H1 (cell line): ENCODE results near the gene COL4A2.

Source experiments
- BRCA1 ChIP-seq: IDR thresholded peaks from 2 replicates; pipeline ENCODE4 v1.6.1; 2012; ENCODE audit warnings: low read depth, low read length, improper control_type of control experiment
- CREB1 ChIP-seq: IDR thresholded peaks from 2 replicates; pipeline ENCODE4 v1.6.1; 2012; ENCODE audit warnings: inconsistent platforms
- EZH2 ChIP-seq: fragments of 200-600 bp; sonication (generic); IDR thresholded peaks from 2 replicates; pipeline ENCODE4 v1.7.1; 2012; ENCODE audit warnings: low read depth, mild to moderate bottlenecking, moderate library complexity, low read length, inconsistent platforms; ENCODE audit not compliant: severe bottlenecking
- POU5F1 ChIP-seq: IDR thresholded peaks from 2 replicates; pipeline ENCODE4 v1.6.1; 2011; ENCODE audit warnings: low read depth, mild to moderate bottlenecking, low read length, moderate library complexity
- RAD21 ChIP-seq, 2 experiments: IDR thresholded peaks in 1 of 2; conservative IDR thresholded peaks in 1 of 2; 2 replicates each; pipeline ENCODE4 v1.6.1; 2011; ENCODE audit warnings: low read depth in 2 of 2, low read length in 2 of 2, improper control_type of control experiment in 1 of 2, inconsistent platforms in 1 of 2, mild to moderate bottlenecking in 1 of 2, moderate library complexity in 1 of 2
- SUZ12 ChIP-seq: fragments of 200-600 bp; sonication (generic); IDR thresholded peaks from 2 replicates; pipeline ENCODE4 v1.6.1; 2012; ENCODE audit warnings: mild to moderate bottlenecking, inconsistent platforms, low read length, moderate library complexity, mixed read lengths
- TF ChIP-seq, protein P1 (sequence below), 3 experiments: IDR thresholded peaks; 1 replicate in 2 of 3; 2 replicates in 1 of 3; pipeline versions ENCODE4 v1.5.1 to v1.6.1; 2011; ENCODE audit warnings: low read length in 3 of 3, mild to moderate bottlenecking in 3 of 3, inconsistent platforms in 2 of 3, low read depth in 1 of 3, moderate library complexity in 1 of 3; ENCODE audit not compliant: insufficient read depth in 1 of 3; ENCODE audit errors: control extremely low read depth in 1 of 3
- TF ChIP-seq, protein P2 (sequence below): IDR thresholded peaks from 2 replicates; pipeline ENCODE4 v1.6.1; 2012; ENCODE audit warnings: inconsistent platforms

- TF ChIP-seq EZH2: no peak
- TF ChIP-seq, protein P1, sequence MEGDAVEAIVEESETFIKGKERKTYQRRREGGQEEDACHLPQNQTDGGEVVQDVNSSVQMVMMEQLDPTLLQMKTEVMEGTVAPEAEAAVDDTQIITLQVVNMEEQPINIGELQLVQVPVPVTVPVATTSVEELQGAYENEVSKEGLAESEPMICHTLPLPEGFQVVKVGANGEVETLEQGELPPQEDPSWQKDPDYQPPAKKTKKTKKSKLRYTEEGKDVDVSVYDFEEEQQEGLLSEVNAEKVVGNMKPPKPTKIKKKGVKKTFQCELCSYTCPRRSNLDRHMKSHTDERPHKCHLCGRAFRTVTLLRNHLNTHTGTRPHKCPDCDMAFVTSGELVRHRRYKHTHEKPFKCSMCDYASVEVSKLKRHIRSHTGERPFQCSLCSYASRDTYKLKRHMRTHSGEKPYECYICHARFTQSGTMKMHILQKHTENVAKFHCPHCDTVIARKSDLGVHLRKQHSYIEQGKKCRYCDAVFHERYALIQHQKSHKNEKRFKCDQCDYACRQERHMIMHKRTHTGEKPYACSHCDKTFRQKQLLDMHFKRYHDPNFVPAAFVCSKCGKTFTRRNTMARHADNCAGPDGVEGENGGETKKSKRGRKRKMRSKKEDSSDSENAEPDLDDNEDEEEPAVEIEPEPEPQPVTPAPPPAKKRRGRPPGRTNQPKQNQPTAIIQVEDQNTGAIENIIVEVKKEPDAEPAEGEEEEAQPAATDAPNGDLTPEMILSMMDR (IDR thresholded peaks at IDR 0.05; ENCODE audit: control extremely low read depth in 1 of 3, insufficient read depth in 1 of 3, low read depth in 1 of 3, low read length in 3 of 3): no peak
- TF ChIP-seq, protein P2, sequence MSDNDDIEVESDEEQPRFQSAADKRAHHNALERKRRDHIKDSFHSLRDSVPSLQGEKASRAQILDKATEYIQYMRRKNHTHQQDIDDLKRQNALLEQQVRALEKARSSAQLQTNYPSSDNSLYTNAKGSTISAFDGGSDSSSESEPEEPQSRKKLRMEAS: no peak
- no peak for TF ChIP-seq SUZ12
- TF ChIP-seq RAD21 (IDR thresholded peaks at IDR 0.05 in 1 of 2, conservative IDR thresholded peaks at IDR 0.05 in 1 of 2; ENCODE audit: low read depth in 2 of 2, low read length in 2 of 2): no peak
- no peak for TF ChIP-seq BRCA1
- no peak for TF ChIP-seq CREB1
- TF ChIP-seq POU5F1: no peak
These were observed 245.7 kb downstream of the COL4A2 start for GRCh38 chr13:110552767-110553166.
